VCaP (cell line): ENCODE data around the gene C1orf210.

Source experiments
- H3K27ac ChIP-seq: fragments of 450-650 bp; 2 replicates; pipeline ENCODE4 v1.5.1; 2017
- CTCF ChIP-seq: fragments of 450-650 bp; conservative IDR thresholded peaks from 2 replicates; pipeline ENCODE4 v1.5.1; 2017; ENCODE audit warnings: mild to moderate bottlenecking, moderate library complexity

C1orf210 gene

GRCh38 chr1:43311521-43311920 is 26.1 kb upstream of the C1orf210 start:
- TF ChIP-seq CTCF = no peak
- H3K27ac ChIP-seq = no peak overlapping the region

- TF ChIP-seq CTCF = no peak
- no peak overlapping the region for H3K27ac ChIP-seq
These were observed 24.1 kb upstream of the C1orf210 start for GRCh38 chr1:43309405-43310025.

- no peak overlapping the region for H3K27ac ChIP-seq
- no peak for TF ChIP-seq CTCF
These were observed 23.4 kb upstream of the C1orf210 start for GRCh38 chr1:43308635-43309404.

- TF ChIP-seq CTCF = no peak
- no peak overlapping the region for H3K27ac ChIP-seq
These were observed 22.2 kb upstream of the C1orf210 start for GRCh38 chr1:43307458-43308158.

- TF ChIP-seq CTCF = no peak
- H3K27ac ChIP-seq = no peak overlapping the region
These were observed 21.5 kb upstream of the C1orf210 start for GRCh38 chr1:43306688-43307457.

GRCh38 chr1:43305926-43306687 is 20.7 kb upstream of the C1orf210 start:
- no peak overlapping the region for H3K27ac ChIP-seq
- TF ChIP-seq CTCF = no peak
